ENCODE measurements around the gene INCENP.

INCENP gene

GRCh38 chr11:62149986-62150886 is 26.4 kb downstream of the INCENP start:
- Histone ChIP-seq H3K36me3 (ENCODE audit: insufficient read depth, low read length) (no peaks in the 10 kb centered on the region), H3K27ac (ENCODE audit: low read depth, low read length) (no peak overlapping the region), H3K4me1 (ENCODE audit: control insufficient read depth, insufficient read depth, low read length, unreplicated experiment) (peaks cover 4% of the 10 kb centered on the region), H3K4me3 (ENCODE audit: low read depth, low read length) (no peak overlapping the region), H3K27me3 (ENCODE audit: insufficient read depth, low read length) (no peaks in the 10 kb centered on the region), H3K79me2 (ENCODE audit: control insufficient read depth, insufficient read depth, low read length, unreplicated experiment) (no peaks in the 10 kb centered on the region), H2AFZ (ENCODE audit: low read length, unreplicated experiment) (no peak overlapping the region)

- no peaks in the 10 kb centered on the region for H3K36me3 ChIP-seq (ENCODE audit: insufficient read depth, low read length)
These were observed 27.3 kb downstream of the INCENP start for GRCh38 chr11:62150887-62151736.

DNA sequence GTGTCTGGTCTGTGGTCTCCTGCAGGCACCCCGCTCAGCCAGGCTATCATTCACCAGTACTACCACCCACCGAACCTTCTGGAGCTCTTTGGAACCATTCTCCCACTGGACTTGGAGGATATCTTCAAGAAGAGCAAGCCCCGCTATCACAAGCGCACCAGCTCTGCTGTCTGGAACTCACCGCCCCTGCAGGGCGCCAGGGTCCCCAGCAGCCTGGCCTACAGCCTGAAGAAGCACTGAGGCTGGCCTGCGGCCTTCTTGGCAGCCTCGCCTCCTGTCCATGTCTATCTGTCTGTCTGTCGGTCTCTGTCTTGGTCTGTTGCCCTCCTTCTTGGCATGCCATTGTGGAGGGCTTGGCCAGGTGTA is 27.9 kb downstream of the INCENP start:
- Histone ChIP-seq H3K79me2 (ENCODE audit: control insufficient read depth, insufficient read depth, low read length, unreplicated experiment) (no peaks in the 10 kb centered on the region), H3K4me3 (ENCODE audit: low read depth, low read length) (no peak overlapping the region), H3K27me3 (ENCODE audit: insufficient read depth, low read length) (no peaks in the 10 kb centered on the region), H2AFZ (ENCODE audit: low read length, unreplicated experiment) (no peak overlapping the region), H3K36me3 (ENCODE audit: insufficient read depth, low read length) (no peaks in the 10 kb centered on the region), H3K27ac (ENCODE audit: low read depth, low read length) (no peak overlapping the region), H3K4me1 (ENCODE audit: control insufficient read depth, insufficient read depth, low read length, unreplicated experiment) (peaks cover 4% of the 10 kb centered on the region)

More at GRCh38 chr11:62150887-62151736, 27.3 kb downstream of the INCENP start:
- no peak overlapping the region for H2AFZ ChIP-seq (ENCODE audit: low read length, unreplicated experiment)
- no peak overlapping the region for H3K27ac ChIP-seq (ENCODE audit: low read depth, low read length)
- H3K4me3 ChIP-seq (ENCODE audit: low read depth, low read length), result no peak overlapping the region
- H3K27me3 ChIP-seq (ENCODE audit: insufficient read depth, low read length), result no peaks in the 10 kb centered on the region
- H3K79me2 ChIP-seq (ENCODE audit: control insufficient read depth, insufficient read depth, low read length, unreplicated experiment), result no peaks in the 10 kb centered on the region
- H3K4me1 ChIP-seq (ENCODE audit: control insufficient read depth, insufficient read depth, low read length, unreplicated experiment), result peaks cover 4% of the 10 kb centered on the region

DNA sequence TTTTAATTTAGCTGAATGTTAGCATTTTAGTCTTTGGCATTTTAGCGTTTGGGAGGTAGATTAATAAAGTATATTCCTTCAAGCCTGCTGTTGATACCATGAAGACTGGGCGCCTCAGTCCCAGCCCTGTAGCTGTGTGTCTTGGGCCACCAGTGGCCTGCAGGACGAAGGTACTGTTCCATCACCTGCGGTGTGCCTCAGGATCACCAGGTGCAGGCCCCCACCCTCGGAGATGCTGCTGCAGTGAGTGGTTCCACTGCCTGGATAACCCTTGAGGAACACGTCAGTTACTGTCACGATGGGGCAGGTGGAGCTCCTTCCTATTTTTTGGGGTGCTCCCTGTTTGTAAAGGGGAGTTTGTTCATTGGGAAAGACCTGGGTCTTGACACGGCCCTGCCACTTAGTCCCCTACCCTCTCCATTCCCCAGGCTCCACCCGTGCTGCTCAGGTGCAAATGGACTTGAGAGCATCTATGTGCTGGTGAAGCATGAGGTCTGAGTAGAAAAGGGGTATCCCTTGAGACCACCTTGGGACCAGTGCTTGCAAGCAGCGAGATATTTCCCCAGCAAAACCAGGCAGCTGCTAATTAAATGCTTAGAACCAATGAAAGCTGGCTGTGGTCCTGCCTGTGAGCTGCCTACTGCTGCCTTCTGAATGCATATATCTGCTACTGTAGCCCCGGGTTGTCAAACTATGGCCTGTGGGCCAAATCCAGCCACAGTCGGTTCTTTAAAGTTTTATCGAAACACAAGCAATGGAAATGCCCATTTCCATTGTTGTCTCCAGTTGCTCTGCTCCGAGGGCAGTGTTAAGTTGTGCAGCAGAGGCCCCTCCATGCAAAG is 28.7 kb downstream of the INCENP start:
- Histone ChIP-seq H3K79me2 (ENCODE audit: control insufficient read depth, insufficient read depth, low read length, unreplicated experiment) (no peaks in the 10 kb centered on the region), H3K4me1 (ENCODE audit: control insufficient read depth, insufficient read depth, low read length, unreplicated experiment) (peaks cover 4% of the 10 kb centered on the region), H3K4me3 (ENCODE audit: low read depth, low read length) (no peak overlapping the region), H3K27me3 (ENCODE audit: insufficient read depth, low read length) (no peaks in the 10 kb centered on the region), H3K36me3 (ENCODE audit: insufficient read depth, low read length) (no peaks in the 10 kb centered on the region), H2AFZ (ENCODE audit: low read length, unreplicated experiment) (no peak overlapping the region), H3K27ac (ENCODE audit: low read depth, low read length) (no peak overlapping the region)

DNA sequence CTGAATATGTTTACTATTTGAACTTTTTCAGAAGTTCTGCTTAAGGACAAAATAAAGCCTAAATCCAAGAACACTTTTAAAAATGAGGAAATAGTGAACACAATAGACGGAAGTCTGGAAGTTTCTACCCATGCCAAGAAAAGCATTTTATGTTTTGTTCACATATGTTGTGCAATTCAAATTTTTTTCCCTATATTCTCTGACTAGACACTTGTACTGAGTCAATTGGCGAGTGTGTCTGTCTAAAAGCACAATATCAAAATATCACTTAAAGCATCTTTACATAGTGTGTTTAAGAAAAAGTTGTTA is 29.2 kb downstream of the INCENP start:
- no peak overlapping the region for H2AFZ ChIP-seq (ENCODE audit: low read length, unreplicated experiment)
- H3K4me3 ChIP-seq (ENCODE audit: low read depth, low read length), result no peak overlapping the region
- no peaks in the 10 kb centered on the region for H3K79me2 ChIP-seq (ENCODE audit: control insufficient read depth, insufficient read depth, low read length, unreplicated experiment)
- H3K4me1 ChIP-seq (ENCODE audit: control insufficient read depth, insufficient read depth, low read length, unreplicated experiment), result peaks cover 4% of the 10 kb centered on the region
- H3K36me3 ChIP-seq (ENCODE audit: insufficient read depth, low read length), result no peaks in the 10 kb centered on the region
- H3K27me3 ChIP-seq (ENCODE audit: insufficient read depth, low read length), result no peaks in the 10 kb centered on the region
- H3K27ac ChIP-seq (ENCODE audit: low read depth, low read length), result no peak overlapping the region

DNA sequence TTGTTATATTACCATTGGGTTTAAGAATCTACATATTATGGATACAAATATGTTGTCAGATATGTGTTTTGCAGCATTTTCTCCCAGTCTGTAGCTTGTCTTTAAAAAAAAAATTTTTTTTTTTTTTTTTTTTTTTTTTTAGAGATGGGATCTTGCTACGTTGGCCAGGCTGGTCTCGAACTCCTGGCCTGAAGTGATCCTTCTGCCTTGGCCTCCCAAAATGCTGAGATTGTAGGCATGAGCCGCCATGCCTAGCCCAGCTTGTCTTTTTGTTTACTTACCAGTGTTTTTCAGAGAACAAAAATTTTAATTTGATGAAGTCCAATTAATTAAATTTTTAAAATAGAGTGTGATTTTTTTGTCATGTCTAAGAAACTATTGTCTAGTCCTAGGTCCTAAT is 29.8 kb downstream of the INCENP start:
- Histone ChIP-seq H3K27me3 (ENCODE audit: insufficient read depth, low read length) (no peaks in the 10 kb centered on the region), H3K4me1 (ENCODE audit: control insufficient read depth, insufficient read depth, low read length, unreplicated experiment) (peaks cover 4% of the 10 kb centered on the region), H3K79me2 (ENCODE audit: control insufficient read depth, insufficient read depth, low read length, unreplicated experiment) (no peaks in the 10 kb centered on the region), H2AFZ (ENCODE audit: low read length, unreplicated experiment) (no peak overlapping the region), H3K27ac (ENCODE audit: low read depth, low read length) (no peak overlapping the region), H3K4me3 (ENCODE audit: low read depth, low read length) (no peak overlapping the region), H3K36me3 (ENCODE audit: insufficient read depth, low read length) (no peaks in the 10 kb centered on the region)

DNA sequence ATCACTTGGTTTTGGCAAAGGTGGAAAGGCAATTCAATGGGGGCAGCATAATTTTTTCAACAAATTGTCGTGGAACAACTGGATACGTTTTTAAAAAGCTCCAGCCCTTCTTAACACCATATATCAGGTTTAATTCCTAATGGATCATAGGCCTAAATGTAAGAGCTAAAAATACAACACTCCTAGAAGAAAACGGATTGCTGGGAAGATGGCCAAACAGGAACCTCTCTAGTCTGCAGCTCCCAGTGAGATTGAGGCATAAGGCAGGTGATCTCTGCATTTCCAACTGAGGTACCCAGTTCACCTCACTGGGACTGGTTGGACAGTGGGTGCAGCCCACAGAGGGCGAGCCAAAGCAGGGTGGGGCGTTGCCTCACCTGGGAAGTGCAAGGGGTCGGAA is 33.8 kb downstream of the INCENP start:
- H2AFZ ChIP-seq (ENCODE audit: low read length, unreplicated experiment), result no peak overlapping the region
- peaks cover 13% of the 10 kb centered on the region for H3K27me3 ChIP-seq (ENCODE audit: insufficient read depth, low read length)
- no peaks in the 10 kb centered on the region for H3K36me3 ChIP-seq (ENCODE audit: insufficient read depth, low read length)
- H3K79me2 ChIP-seq (ENCODE audit: control insufficient read depth, insufficient read depth, low read length, unreplicated experiment), result no peaks in the 10 kb centered on the region
- no peak overlapping the region for H3K27ac ChIP-seq (ENCODE audit: low read depth, low read length)
- peaks cover 4% of the 10 kb centered on the region for H3K4me1 ChIP-seq (ENCODE audit: control insufficient read depth, insufficient read depth, low read length, unreplicated experiment)
- H3K4me3 ChIP-seq (ENCODE audit: low read depth, low read length), result no peak overlapping the region

- H2AFZ ChIP-seq (ENCODE audit: low read length, unreplicated experiment), result no peak overlapping the region
- no peak overlapping the region for H3K4me3 ChIP-seq (ENCODE audit: low read depth, low read length)
- H3K4me1 ChIP-seq (ENCODE audit: control insufficient read depth, insufficient read depth, low read length, unreplicated experiment), result peaks cover 12% of the 10 kb centered on the region
- H3K27me3 ChIP-seq (ENCODE audit: insufficient read depth, low read length), result peaks cover 47% of the 10 kb centered on the region
- H3K79me2 ChIP-seq (ENCODE audit: control insufficient read depth, insufficient read depth, low read length, unreplicated experiment), result no peaks in the 10 kb centered on the region
- H3K27ac ChIP-seq (ENCODE audit: low read depth, low read length), result no peak overlapping the region
- no peaks in the 10 kb centered on the region for H3K36me3 ChIP-seq (ENCODE audit: insufficient read depth, low read length)
These were observed 42.6 kb downstream of the INCENP start for GRCh38 chr11:62166371-62166770.

DNA sequence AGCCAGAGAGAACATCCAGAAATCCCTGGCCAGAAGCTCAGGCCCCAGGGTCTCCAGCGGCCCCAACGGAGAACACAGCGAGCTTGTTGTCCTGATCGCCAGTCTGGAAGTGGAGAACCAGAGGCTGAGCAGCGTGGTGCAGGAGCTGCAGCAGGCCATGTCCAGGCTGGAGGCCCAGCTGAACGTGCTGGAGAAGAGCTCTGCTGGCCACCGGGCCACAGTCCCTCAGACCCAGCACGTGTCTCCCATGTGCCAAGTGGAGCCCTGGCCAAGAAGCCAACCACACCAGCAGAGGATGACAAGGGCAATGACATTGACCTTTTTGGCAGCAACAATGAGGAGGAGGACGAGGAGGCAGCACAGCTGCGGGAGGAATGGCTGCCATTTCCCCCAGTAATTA is 45.6 kb downstream of the INCENP start:
- Histone ChIP-seq H2AFZ (ENCODE audit: low read length, unreplicated experiment) (no peak overlapping the region), H3K36me3 (ENCODE audit: insufficient read depth, low read length) (no peaks in the 10 kb centered on the region), H3K4me3 (ENCODE audit: low read depth, low read length) (no peak overlapping the region), H3K4me1 (ENCODE audit: control insufficient read depth, insufficient read depth, low read length, unreplicated experiment) (peaks cover 12% of the 10 kb centered on the region), H3K79me2 (ENCODE audit: control insufficient read depth, insufficient read depth, low read length, unreplicated experiment) (no peaks in the 10 kb centered on the region), H3K27ac (ENCODE audit: low read depth, low read length) (no peak overlapping the region), H3K27me3 (ENCODE audit: insufficient read depth, low read length) (peaks cover 56% of the 10 kb centered on the region)

DNA sequence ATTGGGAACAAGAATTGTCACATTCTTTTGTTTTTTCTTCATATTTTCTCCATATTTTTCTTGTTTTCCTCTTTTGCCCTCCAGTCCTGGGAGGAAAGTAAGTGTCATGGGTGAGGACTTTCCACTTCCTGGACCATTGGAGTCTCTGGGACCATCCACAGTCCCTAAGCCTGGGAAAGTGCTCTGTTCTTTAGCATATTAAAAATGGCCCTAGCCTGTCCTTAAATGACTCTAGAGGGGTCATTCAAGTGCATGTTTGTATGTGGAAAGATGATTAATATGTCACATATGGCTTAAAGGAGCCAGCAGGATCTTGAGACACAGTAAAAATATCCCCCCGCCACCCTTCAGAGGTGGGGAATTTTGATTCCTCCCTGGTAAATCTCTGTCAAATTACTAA is 46.1 kb downstream of the INCENP start:
- Histone ChIP-seq H3K4me3 (ENCODE audit: low read depth, low read length) (no peak overlapping the region; the same call in 1 of the 2 replicates), H3K4me1 (ENCODE audit: control insufficient read depth, insufficient read depth, low read length, unreplicated experiment) (peaks cover 12% of the 10 kb centered on the region), H2AFZ (ENCODE audit: low read length, unreplicated experiment) (peak overlapping the region; percentile 57), H3K36me3 (ENCODE audit: insufficient read depth, low read length) (no peaks in the 10 kb centered on the region), H3K27ac (ENCODE audit: low read depth, low read length) (no peak overlapping the region), H3K27me3 (ENCODE audit: insufficient read depth, low read length) (peaks cover 58% of the 10 kb centered on the region), H3K79me2 (ENCODE audit: control insufficient read depth, insufficient read depth, low read length, unreplicated experiment) (no peaks in the 10 kb centered on the region)
